ENCODE results near the gene MUCL1.

MUCL1 gene

GRCh38 chr12:54853933-54854538, at the start of gene MUCL1:
MUCL1 (plus strand) TSS chr12:54854516; CDS start chr12:54854583, 67 bp downstream.
- Mint-ChIP-seq H3K27ac (no peak within 1 kb of the TSS), H3K36me3 (ENCODE audit: low read depth) (no peaks in the 10 kb centered on the region), H3K9me3 (no peaks in the 10 kb centered on the region), H3K4me1 (ENCODE audit: low read depth) (peaks cover 15% of the 10 kb centered on the region), H3K27me3 (no peaks in the 10 kb centered on the region), H3K4me3 (no peak within 1 kb of the TSS)
- intact Hi-C loops (cut with micrococcal nuclease) = loop anchor here (1.0 to 5.0 kb wide), 4 partner anchors 104 to 218 kb away; no protein-coding TSS in a partner anchor

- Mint-ChIP-seq H3K9me3 (peaks cover 34% of the 10 kb centered on the region), H3K27me3 (no peaks in the 10 kb centered on the region), H3K27ac (no peak overlapping the region), H3K36me3 (ENCODE audit: low read depth) (no peaks in the 10 kb centered on the region), H3K4me1 (ENCODE audit: low read depth) (no peaks in the 10 kb centered on the region), H3K4me3 (no peak overlapping the region)
- intact Hi-C loops (cut with micrococcal nuclease) = no loop called here
These were observed 32.6 kb upstream of the MUCL1 start for GRCh38 chr12:54821676-54822075.

- Mint-ChIP-seq H3K4me1 (ENCODE audit: low read depth) (peaks cover 3% of the 10 kb centered on the region), H3K4me3 (no peak overlapping the region), H3K27me3 (no peaks in the 10 kb centered on the region), H3K36me3 (ENCODE audit: low read depth) (no peaks in the 10 kb centered on the region), H3K27ac (no peak overlapping the region), H3K9me3 (peaks cover 22% of the 10 kb centered on the region)
- intact Hi-C loops (cut with micrococcal nuclease) = no loop called here
These were observed 29.9 kb upstream of the MUCL1 start for GRCh38 chr12:54824402-54824801.

GRCh38 chr12:54829511-54829910, 24.8 kb upstream of the MUCL1 start:
- Mint-ChIP-seq H3K27ac (no peak overlapping the region), H3K4me1 (ENCODE audit: low read depth) (peaks cover 23% of the 10 kb centered on the region), H3K4me3 (no peak overlapping the region), H3K27me3 (no peaks in the 10 kb centered on the region), H3K36me3 (ENCODE audit: low read depth) (no peaks in the 10 kb centered on the region), H3K9me3 (no peaks in the 10 kb centered on the region)
- intact Hi-C loops (cut with micrococcal nuclease) = no loop called here

GRCh38 chr12:54830199-54830598, 24.1 kb upstream of the MUCL1 start:
- H3K4me1 Mint-ChIP-seq (ENCODE audit: low read depth) = peaks cover 23% of the 10 kb centered on the region
- H3K4me3 Mint-ChIP-seq = no peak overlapping the region
- no peaks in the 10 kb centered on the region for H3K27me3 Mint-ChIP-seq
- intact Hi-C loops (cut with micrococcal nuclease) = no loop called here
- no peak overlapping the region for H3K27ac Mint-ChIP-seq
- H3K36me3 Mint-ChIP-seq (ENCODE audit: low read depth) = no peaks in the 10 kb centered on the region
- H3K9me3 Mint-ChIP-seq = no peaks in the 10 kb centered on the region

- Mint-ChIP-seq H3K4me1 (ENCODE audit: low read depth) (peaks cover 23% of the 10 kb centered on the region), H3K27me3 (no peaks in the 10 kb centered on the region), H3K27ac (no peak overlapping the region), H3K4me3 (no peak overlapping the region), H3K9me3 (peaks cover 7% of the 10 kb centered on the region), H3K36me3 (ENCODE audit: low read depth) (no peaks in the 10 kb centered on the region)
- intact Hi-C loops (cut with micrococcal nuclease) = no loop called here
These were observed 22.7 kb upstream of the MUCL1 start for GRCh38 chr12:54831631-54832030.

- no peak overlapping the region for H3K27ac Mint-ChIP-seq
- H3K36me3 Mint-ChIP-seq (ENCODE audit: low read depth) = no peaks in the 10 kb centered on the region
- intact Hi-C loops (cut with micrococcal nuclease) = no loop called here
- peaks cover 5% of the 10 kb centered on the region for H3K4me1 Mint-ChIP-seq (ENCODE audit: low read depth)
- H3K9me3 Mint-ChIP-seq = peaks cover 22% of the 10 kb centered on the region
- H3K27me3 Mint-ChIP-seq = no peaks in the 10 kb centered on the region
- no peak overlapping the region for H3K4me3 Mint-ChIP-seq
These were observed 14.0 kb upstream of the MUCL1 start for GRCh38 chr12:54840244-54840865.

GRCh38 chr12:54857406-54857805, 3.1 kb downstream of the MUCL1 start:
- H3K4me3 Mint-ChIP-seq = no peak overlapping the region
- no peak overlapping the region for H3K27ac Mint-ChIP-seq
- H3K36me3 Mint-ChIP-seq (ENCODE audit: low read depth) = no peaks in the 10 kb centered on the region
- intact Hi-C loops (cut with micrococcal nuclease) = no loop called here
- H3K4me1 Mint-ChIP-seq (ENCODE audit: low read depth) = peaks cover 24% of the 10 kb centered on the region
- H3K27me3 Mint-ChIP-seq = no peaks in the 10 kb centered on the region
- H3K9me3 Mint-ChIP-seq = no peaks in the 10 kb centered on the region

- Mint-ChIP-seq H3K4me1 (ENCODE audit: low read depth) (peaks cover 24% of the 10 kb centered on the region), H3K9me3 (no peaks in the 10 kb centered on the region), H3K27me3 (peaks cover 2% of the 10 kb centered on the region), H3K36me3 (ENCODE audit: low read depth) (no peaks in the 10 kb centered on the region), H3K27ac (no peak overlapping the region), H3K4me3 (no peak overlapping the region)
- intact Hi-C loops (cut with micrococcal nuclease) = no loop called here
These were observed 4.2 kb downstream of the MUCL1 start for GRCh38 chr12:54858562-54858961.

- Mint-ChIP-seq H3K27ac (no peak overlapping the region), H3K27me3 (peaks cover 2% of the 10 kb centered on the region), H3K4me3 (no peak overlapping the region), H3K9me3 (no peaks in the 10 kb centered on the region), H3K4me1 (ENCODE audit: low read depth) (peaks cover 24% of the 10 kb centered on the region), H3K36me3 (ENCODE audit: low read depth) (no peaks in the 10 kb centered on the region)
- intact Hi-C loops (cut with micrococcal nuclease) = no loop called here
These were observed 5.2 kb downstream of the MUCL1 start for GRCh38 chr12:54859502-54859901.

- no peak overlapping the region for H3K4me3 Mint-ChIP-seq
- intact Hi-C loops (cut with micrococcal nuclease) = no loop called here
- H3K27ac Mint-ChIP-seq = no peak overlapping the region
- H3K9me3 Mint-ChIP-seq = no peaks in the 10 kb centered on the region
- peaks cover 24% of the 10 kb centered on the region for H3K4me1 Mint-ChIP-seq (ENCODE audit: low read depth)
- H3K27me3 Mint-ChIP-seq = peaks cover 2% of the 10 kb centered on the region
- no peaks in the 10 kb centered on the region for H3K36me3 Mint-ChIP-seq (ENCODE audit: low read depth)
These were observed 7.6 kb downstream of the MUCL1 start for GRCh38 chr12:54861927-54862326.

- Mint-ChIP-seq H3K27ac (no peak overlapping the region), H3K36me3 (ENCODE audit: low read depth) (no peaks in the 10 kb centered on the region), H3K4me3 (no peak overlapping the region), H3K9me3 (no peaks in the 10 kb centered on the region), H3K4me1 (ENCODE audit: low read depth) (peaks cover 9% of the 10 kb centered on the region), H3K27me3 (peaks cover 2% of the 10 kb centered on the region)
- intact Hi-C loops (cut with micrococcal nuclease) = no loop called here
These were observed 9.8 kb downstream of the MUCL1 start for GRCh38 chr12:54863948-54864618.

GRCh38 chr12:54865683-54866324, 11.5 kb downstream of the MUCL1 start:
- Mint-ChIP-seq H3K4me1 (ENCODE audit: low read depth) (no peaks in the 10 kb centered on the region), H3K36me3 (ENCODE audit: low read depth) (no peaks in the 10 kb centered on the region), H3K4me3 (no peak overlapping the region), H3K27me3 (peaks cover 2% of the 10 kb centered on the region), H3K9me3 (no peaks in the 10 kb centered on the region), H3K27ac (no peak overlapping the region)
- intact Hi-C loops (cut with micrococcal nuclease) = no loop called here

GRCh38 chr12:54868690-54869089, 14.4 kb downstream of the MUCL1 start:
- H3K27ac Mint-ChIP-seq = no peak overlapping the region

More at GRCh38 chr12:54868690-54869089, 14.4 kb downstream of the MUCL1 start:
- Mint-ChIP-seq H3K4me1 (ENCODE audit: low read depth) (no peaks in the 10 kb centered on the region), H3K9me3 (no peaks in the 10 kb centered on the region), H3K4me3 (no peak overlapping the region), H3K27me3 (no peaks in the 10 kb centered on the region), H3K36me3 (ENCODE audit: low read depth) (no peaks in the 10 kb centered on the region)
- intact Hi-C loops (cut with micrococcal nuclease) = no loop called here

All from dendritic cell treated with granulocyte-macrophage colony-stimulating factor and Interleukin-4, amounts not matched to agents 40 ng/mL and 50 ng/mL, for 4 days (primary cell).